Endothelial cell of umbilical vein (primary cell): ENCODE data around the gene SAC3D1. TPM values are rescaled to one million over a fixed set of nuclear protein-coding genes. Genes with fewer than 3 reads are reported as not detected.

ENCODE experiments used
- BruUV-seq: library from RNA; stranded (reverse); fragments of 400-500 nt; replicated peaks from 2 replicates; lab custom pipeline; 2021; lab: Mats Ljungman, UMichigan
- CTCF ChIA-PET: fragments of 300-600, 350-600 bp; sonication (Branson Sonifier 250); formaldehyde crosslinking; loops from one replicate; lab custom pipeline; 2021; ENCODE audit warnings: antibody characterized with exemption, inconsistent platforms; lab: Charles Lee
- POLR2A ChIA-PET: fragments of 300-600, 350-600 bp; sonication (Branson Sonifier 250); formaldehyde crosslinking; loops from one replicate; lab custom pipeline; 2021; ENCODE audit warnings: antibody characterized with exemption, inconsistent platforms; lab: Charles Lee
- DNase-seq: peaks from one replicate; pipeline ENCODE4 v3.0.0-alpha.2; 2011; ENCODE audit warnings: low read depth, low spot score
- FAIRE-seq: peaks from 2 replicates; lab custom pipeline; 2011; peaks lifted over from hg19 to GRCh38; lab: Jason Lieb, UNC
- H2AFZ ChIP-seq: 2 replicates; pipeline ENCODE4 v1.6.0; 2012; ENCODE audit warnings: low read depth, low read length, control low read depth, inconsistent platforms
- H3K27ac ChIP-seq: 2 replicates; pipeline ENCODE4 v1.5.1; 2011; ENCODE audit warnings: low read depth, mild to moderate bottlenecking, control low read depth, low read length, moderate library complexity; ENCODE audit not compliant: insufficient read depth
- H3K27me3 ChIP-seq, 2 experiments: 2 replicates each; pipeline versions ENCODE4 v1.6.0 to v1.6.1; 2011; ENCODE audit warnings: low read length in 2 of 2, mixed read lengths in 1 of 2; ENCODE audit not compliant: control insufficient read depth in 2 of 2, insufficient read depth in 2 of 2
- H3K36me3 ChIP-seq, 2 experiments: 2 replicates in 1 of 2; 3 replicates in 1 of 2; pipeline ENCODE4 v1.5.1; 2011; ENCODE audit warnings: low read length in 2 of 2, mild to moderate bottlenecking in 1 of 2, moderate library complexity in 1 of 2; ENCODE audit not compliant: control insufficient read depth in 2 of 2, insufficient read depth in 2 of 2; ENCODE audit errors: extremely low read depth in 1 of 2
- H3K4me1 ChIP-seq: 3 replicates; pipeline ENCODE4 v1.5.1; 2011; ENCODE audit warnings: mild to moderate bottlenecking, low read length; ENCODE audit not compliant: control insufficient read depth, insufficient read depth; ENCODE audit errors: extremely low read depth
- H3K4me2 ChIP-seq: 2 replicates; pipeline ENCODE4 v1.6.1; 2011; ENCODE audit warnings: low read length, control low read depth, mixed read lengths; ENCODE audit not compliant: insufficient read depth
- H3K4me3 ChIP-seq, 3 experiments: fragments of 200-600 bp in 1 of 3; sonication (generic), shearing (Covaris generic) in 1 of 3; replicated peaks in 1 of 3; 2 replicates each; pipeline ENCODE4 v1.5.1; 2011 to 2016; ENCODE audit warnings: control low read depth in 3 of 3, low read length in 3 of 3, mild to moderate bottlenecking in 2 of 3, inconsistent platforms in 1 of 3, low read depth in 1 of 3, moderate library complexity in 1 of 3; ENCODE audit not compliant: insufficient read depth in 1 of 3
- H3K79me2 ChIP-seq: 2 replicates; pipeline ENCODE4 v1.6.0; 2012; ENCODE audit warnings: low read length, inconsistent platforms; ENCODE audit not compliant: control insufficient read depth, insufficient read depth
- H3K9ac ChIP-seq: replicated peaks from 2 replicates; pipeline ENCODE3; 2011; ENCODE audit warnings: low read length, control low read depth; ENCODE audit not compliant: insufficient read depth; ENCODE audit errors: extremely low read depth
- H3K9me1 ChIP-seq: replicated peaks from 3 replicates; pipeline ENCODE4 v1.6.0; 2011; ENCODE audit warnings: mild to moderate bottlenecking, low read length; ENCODE audit not compliant: control insufficient read depth, insufficient read depth; ENCODE audit errors: extremely low read depth
- H3K9me3 ChIP-seq: replicated peaks from 2 replicates; pipeline ENCODE4 v1.5.1; 2012; ENCODE audit warnings: low read length, inconsistent platforms; ENCODE audit not compliant: control insufficient read depth, insufficient read depth
- H4K20me1 ChIP-seq: replicated peaks from 2 replicates; pipeline ENCODE3; 2011; ENCODE audit warnings: mild to moderate bottlenecking, low read length; ENCODE audit not compliant: control insufficient read depth, insufficient read depth; ENCODE audit errors: extremely low read depth
- CTCF ChIP-seq, 2 donors: IDR thresholded peaks; 1 replicate in 1 of 2; 2 replicates in 1 of 2; pipeline ENCODE4 v1.5.1; 2011; ENCODE audit warnings: low read length in 2 of 2, mild to moderate bottlenecking in 2 of 2, moderate library complexity in 2 of 2, control low read depth in 1 of 2, inconsistent platforms in 1 of 2, low read depth in 1 of 2; ENCODE audit not compliant: insufficient read depth in 1 of 2; ENCODE audit errors: extremely low read depth in 1 of 2
- EZH2 ChIP-seq: IDR thresholded peaks from 2 replicates; pipeline ENCODE4 v1.6.1; 2012; ENCODE audit warnings: borderline replicate concordance, low read depth, mild to moderate bottlenecking, moderate library complexity, low read length, inconsistent platforms; ENCODE audit not compliant: severe bottlenecking
- FOS ChIP-seq: IDR thresholded peaks from 2 replicates; pipeline ENCODE4 v1.6.1; 2011; ENCODE audit warnings: mild to moderate bottlenecking, low read length, moderate library complexity, borderline replicate concordance; ENCODE audit not compliant: insufficient read depth
- GATA2 ChIP-seq: IDR thresholded peaks from 2 replicates; pipeline ENCODE4 v1.7.0; 2011; ENCODE audit warnings: low read depth, mild to moderate bottlenecking, moderate library complexity, mixed read lengths, low read length; ENCODE audit not compliant: insufficient read length, insufficient read depth
- JUN ChIP-seq: IDR thresholded peaks from 2 replicates; pipeline ENCODE4 v1.6.1; 2011; ENCODE audit warnings: borderline replicate concordance, low read depth; ENCODE audit not compliant: insufficient read length, insufficient read depth
- MYC ChIP-seq: IDR thresholded peaks from one replicate; pipeline ENCODE4 v1.6.1; 2011; ENCODE audit warnings: mild to moderate bottlenecking, low read depth, low read length
- POLR2A ChIP-seq: IDR thresholded peaks from 2 replicates; pipeline ENCODE4 v1.6.1; 2012; ENCODE audit warnings: low read depth, mild to moderate bottlenecking, control low read depth, low read length
- POLR2AphosphoS5 ChIP-seq: IDR thresholded peaks from 2 replicates; pipeline ENCODE4 v1.6.1; 2012; ENCODE audit warnings: low read depth, mild to moderate bottlenecking, control low read depth, low read length, moderate library complexity; ENCODE audit not compliant: insufficient read depth
- dilution Hi-C: fragments of 300-500 bp; cut with MboI; formaldehyde crosslinking; loops from one replicate; pipeline ENCODE4 v1.15.0; 2019; ENCODE audit warnings: low sequenced_read_pairs; ENCODE audit not compliant: extremely low pct_ligation_motif_present
- intact Hi-C: fragments of 100-400 bp; cut with micrococcal nuclease; formaldehyde crosslinking; loops from one replicate; pipeline ENCODE4 v1.10.0; 2022
- polyA plus RNA-seq, 4 experiments: library from polyadenylated mRNA; depleted of rRNA in 3 of 4; stranded (reverse) in 3 of 4; unstranded in 1 of 4; fragments of >200 nt; gene quantifications; 2 replicates each; pipeline versions ENCODE4 v1.2.1 to v1.2.3, GENCODE V29; 2011 to 2012; ENCODE audit warnings: missing spikeins in 1 of 4
- total RNA-seq: library from RNA; stranded (reverse); gene quantifications from 2 replicates; pipeline ENCODE4 v1.2.3, GENCODE V29; 2021
- TF ChIP-seq, protein P1 (sequence below): IDR thresholded peaks from 2 replicates; pipeline ENCODE4 v1.6.1; 2011; ENCODE audit not compliant: insufficient read depth, insufficient read length

The SAC3D1 gene
- total and polyA plus RNA-seq, 2 donors (not counting 3 experiments of a cell fraction or from before 2014, with no cell fraction given), result 16.6 to 17.0 TPM

GRCh38 chr11:65077451-65077850 lies 36.4 kb downstream of the SAC3D1 start:
- H3K4me3 ChIP-seq, result no peak overlapping the region
- dilution Hi-C loops, result no loop called here
- no peak overlapping the region for H2AFZ ChIP-seq
- no peaks in the 10 kb centered on the region for H3K27me3 ChIP-seq
- H3K9ac ChIP-seq, result no peak overlapping the region
- H3K79me2 ChIP-seq, result peaks cover 15% of the 10 kb centered on the region
- DNase-seq (no peak), FAIRE-seq (no peak)
- ChIA-PET CTCF (no interaction called here), POLR2A (no interaction called here)
- H3K9me1 ChIP-seq, result no peaks in the 10 kb centered on the region
- no TSS peak for BruUV-seq
- intact Hi-C loops, result no loop called here
- no peaks in the 10 kb centered on the region for H3K9me3 ChIP-seq
- H3K27ac ChIP-seq, result no peak overlapping the region
- H3K36me3 ChIP-seq, result peaks cover 0 to 3% of the 10 kb centered on the region in 2 experiments
- TF ChIP-seq JUN (no peak), POLR2AphosphoS5 (no peak), FOS (no peak), GATA2 (no peak), POLR2A (no peak), MYC (no peak), CTCF (IDR thresholded peaks at IDR 0.05; ENCODE audit: extremely low read depth in 1 of 2, insufficient read depth in 1 of 2, low read depth in 1 of 2, low read length in 2 of 2) (no peak), EZH2 (no peak)
- TF ChIP-seq, protein P1, sequence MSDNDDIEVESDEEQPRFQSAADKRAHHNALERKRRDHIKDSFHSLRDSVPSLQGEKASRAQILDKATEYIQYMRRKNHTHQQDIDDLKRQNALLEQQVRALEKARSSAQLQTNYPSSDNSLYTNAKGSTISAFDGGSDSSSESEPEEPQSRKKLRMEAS, result no peak
- H4K20me1 ChIP-seq, result no peaks in the 10 kb centered on the region
- no peaks in the 10 kb centered on the region for H3K4me1 ChIP-seq
- no peak overlapping the region for H3K4me2 ChIP-seq
